Kidney glomerular epithelial cell (primary cell): ENCODE measurements around the gene IFIT5.
"Not testable (repeated sequence)": the region's sequence is repeated elsewhere in the genome, so short reads cannot be mapped to it uniquely, and the experiment has no call there.

Experiments used
- DNase-seq: peaks from one replicate; lab custom pipeline; 2025; lab: John Stamatoyannopoulos, UW

IFIT5 gene

GRCh38 chr10:89393898-89394297, 20.5 kb upstream of the IFIT5 start:
- no peak for DNase-seq

- DNase-seq = no peak
Measured at GRCh38 chr10:89395141-89395540, 19.2 kb upstream of the IFIT5 start.

- DNase-seq = no peak
Measured at GRCh38 chr10:89398003-89398749, 16.2 kb upstream of the IFIT5 start.

GRCh38 chr10:89399956-89400355, 14.4 kb upstream of the IFIT5 start:
- DNase-seq = no peak

GRCh38 chr10:89403043-89403442, 11.3 kb upstream of the IFIT5 start:
- DNase-seq = no peak

- peak; percentile 48 for DNase-seq
Measured at GRCh38 chr10:89404104-89405047, 10.0 kb upstream of the IFIT5 start.

- DNase-seq = not testable (repeated sequence)
Measured at GRCh38 chr10:89406178-89406577, 8.2 kb upstream of the IFIT5 start.

- DNase-seq = not testable (repeated sequence)
Measured at GRCh38 chr10:89407792-89408191, 6.6 kb upstream of the IFIT5 start.

GRCh38 chr10:89409282-89409681, 5.1 kb upstream of the IFIT5 start:
- DNase-seq = not testable (repeated sequence)

GRCh38 chr10:89410551-89410950, 3.8 kb upstream of the IFIT5 start:
- not testable (repeated sequence) for DNase-seq

GRCh38 chr10:89411135-89411534, 3.2 kb upstream of the IFIT5 start:
- not testable (repeated sequence) for DNase-seq

GRCh38 chr10:89412276-89412675, 2.1 kb upstream of the IFIT5 start:
- not testable (repeated sequence) for DNase-seq

- DNase-seq = no peak
Measured at GRCh38 chr10:89413398-89413912, 913 bp upstream of the IFIT5 start.

- DNase-seq = no peak
Measured at GRCh38 chr10:89414879-89415821, 782 bp downstream of the IFIT5 start.

GRCh38 chr10:89416465-89416864, 2.1 kb downstream of the IFIT5 start:
- no peak for DNase-seq

- no peak for DNase-seq
Measured at GRCh38 chr10:89419548-89419947, 5.2 kb downstream of the IFIT5 start.

- DNase-seq = no peak
Measured at GRCh38 chr10:89421018-89421476, 6.7 kb downstream of the IFIT5 start.

GRCh38 chr10:89425000-89425399, 10.6 kb downstream of the IFIT5 start:
- DNase-seq = no peak

- peak; percentile 63 for DNase-seq
Measured at GRCh38 chr10:89426230-89426868, 12.0 kb downstream of the IFIT5 start.

- peak; percentile 55 for DNase-seq
Measured at GRCh38 chr10:89427629-89428028, 13.3 kb downstream of the IFIT5 start.

- no peak for DNase-seq
Measured at GRCh38 chr10:89428877-89429276, 14.5 kb downstream of the IFIT5 start.
